HG03064 (cell line): Measurements from ENCODE around the gene SIGLEC12.

ENCODE experiments used
- ATAC-seq: cut with Tn5 transposase; IDR thresholded peaks from one replicate; pipeline ENCODE4 v1.9.1; 2021; ENCODE audit warnings: low read depth; ENCODE audit not compliant: unreplicated experiment

SIGLEC12 gene

DNA sequence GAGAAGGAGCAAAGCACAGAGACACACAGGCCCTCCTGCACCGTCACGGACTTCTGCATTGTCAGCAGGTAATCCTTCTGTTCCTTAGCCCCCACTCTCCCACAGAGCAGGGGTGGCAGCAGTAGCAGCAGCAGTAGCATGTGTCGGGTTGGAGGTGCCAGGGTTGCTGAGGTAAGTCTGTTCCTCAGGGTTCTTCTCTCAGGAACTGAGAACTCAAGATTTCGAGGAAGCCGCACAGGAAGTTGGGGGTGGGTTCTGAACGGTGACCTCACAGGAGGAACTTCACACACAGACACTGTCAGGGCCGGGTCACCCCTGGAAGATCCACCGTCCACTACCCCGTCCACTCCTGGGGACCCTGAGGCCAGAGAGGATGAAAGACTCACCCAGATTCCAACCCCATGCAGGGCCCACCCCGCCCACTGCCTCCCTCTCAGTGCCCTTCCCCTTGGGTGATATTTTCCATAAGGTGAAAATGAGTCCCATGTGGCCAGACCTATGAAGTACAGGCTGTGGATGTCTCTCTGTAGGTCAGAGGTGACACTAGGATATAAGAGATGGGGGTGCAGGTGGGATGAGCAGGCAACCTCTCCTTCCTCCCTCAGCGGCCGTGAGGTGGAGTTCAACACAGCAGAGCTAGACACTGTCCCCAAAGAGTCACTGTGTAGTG is at the start of gene SIGLEC12:
SIGLEC12 (minus strand) TSS at position 207 of the 670 bp plus-strand sequence; CDS start at position 140, 67 bp downstream.
- ATAC-seq, result no peak

DNA sequence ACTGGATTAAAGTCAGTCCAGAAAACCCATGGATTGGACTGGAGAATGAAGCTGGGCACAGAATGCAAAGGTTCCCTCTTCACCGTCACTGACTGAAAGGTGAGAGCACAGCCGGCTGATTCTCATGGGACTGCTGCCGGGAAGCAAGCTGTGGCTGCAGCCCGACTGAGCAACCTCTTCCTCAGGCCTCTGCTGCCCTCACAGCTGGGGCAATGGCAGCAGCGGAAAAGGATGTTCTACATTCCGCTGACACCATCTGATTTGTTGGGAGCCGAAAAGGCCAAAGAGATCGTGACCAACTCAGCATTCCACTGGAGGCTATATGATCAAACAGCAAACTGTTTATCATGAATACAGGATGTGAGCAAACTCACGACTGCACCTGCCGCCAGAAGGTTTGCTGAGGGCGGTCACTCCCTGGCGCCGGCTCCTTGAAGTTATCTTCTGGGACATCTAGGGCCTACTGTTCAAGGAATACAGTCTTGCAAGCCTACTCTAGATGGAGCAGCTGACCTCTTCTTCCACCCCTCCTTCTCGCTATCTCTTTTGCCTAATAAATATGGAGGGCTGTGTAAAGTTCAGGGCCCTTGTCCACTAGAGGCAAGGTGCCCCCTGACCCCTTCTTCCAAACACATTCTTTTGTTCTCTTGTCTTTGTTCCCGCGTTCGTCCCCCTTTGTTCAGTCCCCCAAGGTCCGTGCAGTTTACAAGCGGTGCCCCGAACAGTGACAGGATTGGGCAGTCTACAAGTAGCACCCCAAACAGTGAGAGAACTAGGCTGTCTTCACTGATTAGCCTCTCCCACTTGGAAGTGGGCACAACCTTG is 49.5 kb upstream of the SIGLEC12 start:
- no peak for ATAC-seq

DNA sequence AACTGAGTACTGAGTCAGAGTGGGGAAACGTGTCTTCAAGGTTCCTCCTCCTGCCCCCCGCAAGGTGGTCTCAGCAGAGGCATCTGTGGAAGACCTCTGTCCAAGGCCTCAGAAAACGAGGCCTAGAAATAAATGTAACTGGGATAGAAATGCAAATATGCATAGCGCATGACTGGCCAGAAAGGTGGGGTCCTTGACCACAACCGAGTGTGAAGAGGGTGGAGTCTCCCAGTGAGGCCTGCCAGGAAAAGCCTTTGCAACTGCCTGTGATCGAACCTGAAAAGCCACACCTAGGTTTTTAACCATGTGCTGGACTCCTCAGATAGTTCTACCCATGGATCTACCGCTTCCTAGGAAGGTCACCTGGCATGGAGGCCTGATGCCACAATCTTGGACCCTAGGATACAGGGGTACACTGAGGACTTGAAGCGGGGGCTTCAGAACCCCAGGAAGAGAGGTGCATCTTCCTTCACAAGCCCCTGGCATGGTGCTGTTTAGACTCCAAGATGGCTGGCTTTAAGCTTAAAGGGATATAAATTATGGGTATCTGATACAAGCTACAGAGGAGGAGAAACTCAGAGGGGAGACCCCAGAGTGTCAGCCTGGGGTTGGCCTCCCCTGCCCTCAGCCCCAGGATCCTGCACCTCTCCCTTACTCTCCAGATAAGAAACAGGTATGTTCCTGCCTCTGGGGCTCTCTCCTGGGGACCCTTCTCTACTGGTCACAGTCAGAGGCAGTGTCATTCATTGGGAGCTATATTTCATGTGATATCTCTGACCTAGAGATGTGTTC is 48.1 kb upstream of the SIGLEC12 start:
- no peak for ATAC-seq

DNA sequence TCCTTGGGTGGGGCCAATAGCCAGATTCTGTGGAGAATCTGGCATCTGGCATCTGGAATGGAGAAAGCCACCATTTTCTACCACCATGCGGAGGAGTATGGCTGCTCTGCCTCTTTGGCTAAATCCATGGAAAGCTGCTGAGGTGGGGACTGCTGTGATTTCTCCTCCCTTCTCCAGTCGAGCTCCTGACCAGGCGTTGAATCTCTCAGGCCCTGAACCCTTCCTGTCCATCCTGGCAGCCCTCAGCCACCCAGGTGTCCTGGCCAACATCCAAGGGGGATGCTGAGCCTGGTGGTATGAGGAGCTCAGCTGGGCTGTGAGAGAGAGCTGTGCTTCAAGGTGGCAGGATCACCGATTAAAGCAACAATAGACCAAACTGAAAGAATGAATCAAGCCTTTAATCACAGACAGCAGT is 47.3 kb upstream of the SIGLEC12 start:
- ATAC-seq, result no peak

DNA sequence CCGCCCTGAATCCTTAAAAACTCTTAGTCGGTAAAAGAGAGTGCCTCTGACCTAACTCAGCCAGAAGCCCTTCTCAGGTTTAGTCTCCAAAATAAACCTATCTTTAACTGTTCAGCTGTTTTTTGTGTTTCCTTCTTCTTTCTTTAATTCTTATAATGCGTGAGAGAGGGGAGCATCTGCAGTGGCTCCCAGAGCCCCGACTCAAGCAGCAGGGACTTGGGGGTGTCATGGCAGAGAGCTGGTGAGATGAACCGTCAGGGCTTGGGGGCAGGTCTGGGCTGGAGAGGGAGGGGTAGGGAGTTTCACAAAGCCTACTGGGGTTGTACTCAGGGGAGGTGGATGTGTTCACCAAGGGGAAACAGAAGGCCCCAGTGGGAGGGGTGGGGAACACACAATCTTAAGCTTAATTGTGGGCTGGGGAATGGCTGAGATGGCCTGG is 46.6 kb upstream of the SIGLEC12 start:
- no peak for ATAC-seq

DNA sequence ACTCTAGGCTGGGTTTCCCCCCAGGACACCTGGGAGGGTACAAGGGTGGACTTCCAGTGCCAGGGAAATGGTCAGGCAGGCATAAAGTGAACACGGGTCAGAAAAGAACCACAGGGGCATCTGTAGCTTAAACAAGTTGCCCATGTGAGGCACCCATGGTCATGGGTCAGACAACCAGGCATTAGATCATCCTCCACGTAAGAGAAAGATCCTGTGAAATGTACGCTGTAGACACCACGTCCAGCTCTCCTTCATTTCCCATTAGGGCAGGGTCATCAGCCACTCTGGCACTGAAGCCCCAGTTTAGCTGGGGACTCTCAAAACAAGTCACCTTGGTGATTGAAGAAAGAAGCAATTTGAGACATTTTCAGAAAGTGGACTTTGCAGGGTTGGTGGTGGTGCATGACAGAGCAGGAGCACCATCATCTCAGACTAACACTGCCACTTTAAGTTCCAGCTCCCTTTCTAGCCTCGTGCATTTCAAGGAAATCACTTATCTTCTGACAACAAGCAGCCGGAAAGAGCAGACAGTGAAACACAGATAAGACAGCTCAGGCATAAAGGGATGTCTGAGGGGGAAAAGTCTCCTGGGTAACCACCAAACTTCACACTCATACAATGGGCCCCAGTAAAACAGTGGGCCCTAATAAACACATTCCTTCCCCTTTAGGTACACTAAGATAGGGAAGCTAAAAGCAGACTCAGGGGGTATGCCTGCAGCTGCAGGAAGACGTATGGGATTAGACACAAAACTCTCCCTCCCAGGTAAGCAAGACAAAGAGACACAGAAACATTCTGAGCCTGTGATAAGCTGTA is 46.0 kb upstream of the SIGLEC12 start:
- ATAC-seq, result no peak

DNA sequence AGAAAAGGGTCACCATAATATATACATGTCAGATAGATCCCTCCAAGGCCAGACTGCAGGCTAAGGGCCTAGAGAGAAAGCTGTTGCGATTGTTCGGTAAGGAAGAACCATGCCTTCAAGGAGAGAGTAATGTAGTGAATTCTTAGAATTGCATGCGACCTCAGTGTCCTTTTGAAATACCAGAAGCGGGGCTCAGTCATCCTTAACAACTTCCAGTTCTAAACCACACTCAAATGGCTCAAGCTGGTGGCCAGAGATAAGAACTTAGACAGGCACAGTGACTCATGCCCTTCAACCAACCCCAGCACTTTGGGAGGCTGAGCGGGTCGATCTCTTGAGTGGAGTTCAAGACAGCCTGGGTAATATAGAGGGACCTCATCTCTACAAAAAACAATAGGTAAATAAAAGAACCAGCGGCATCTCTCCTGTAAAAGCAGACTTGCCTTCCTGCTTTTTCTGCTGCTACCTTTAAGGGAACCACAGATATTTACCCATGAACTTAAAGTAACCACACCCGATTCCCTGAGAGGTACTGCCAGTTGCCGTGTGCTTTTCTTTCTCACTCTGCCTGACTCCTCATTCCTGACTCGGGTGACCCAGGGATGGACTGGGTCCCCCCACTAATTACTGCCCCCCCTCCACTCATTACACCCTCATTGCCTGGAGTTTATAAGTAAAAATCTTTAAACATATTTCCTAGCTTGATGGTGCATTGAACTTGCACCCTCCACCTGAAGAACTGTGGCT is 45.2 kb upstream of the SIGLEC12 start:
- ATAC-seq, result no peak

DNA sequence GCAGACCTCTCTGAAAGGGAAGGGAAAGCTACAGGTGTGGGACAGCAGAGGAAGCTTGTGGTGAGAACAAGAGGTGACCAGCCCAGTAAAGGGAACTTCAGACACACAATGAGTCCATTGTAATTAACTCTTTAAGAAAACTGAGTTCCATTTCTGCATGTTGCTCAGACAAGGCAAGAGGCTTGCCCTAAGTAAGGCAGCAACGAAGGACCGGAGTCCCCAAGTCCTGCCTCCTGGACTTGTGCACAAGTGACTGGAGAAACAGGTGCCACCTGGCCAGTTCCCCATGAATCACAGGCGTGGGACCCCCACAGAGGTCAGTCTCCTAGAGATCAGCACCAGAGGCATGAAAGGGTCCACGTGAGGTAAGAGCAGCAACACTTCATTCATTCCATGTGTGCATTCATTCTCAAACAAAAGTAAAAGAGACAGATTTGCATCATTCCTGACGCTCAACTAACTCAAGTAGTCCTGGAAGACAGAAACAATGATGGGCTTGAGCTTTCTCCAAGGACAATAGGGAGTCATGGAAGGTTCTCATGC is 44.6 kb upstream of the SIGLEC12 start:
- ATAC-seq, result no peak

DNA sequence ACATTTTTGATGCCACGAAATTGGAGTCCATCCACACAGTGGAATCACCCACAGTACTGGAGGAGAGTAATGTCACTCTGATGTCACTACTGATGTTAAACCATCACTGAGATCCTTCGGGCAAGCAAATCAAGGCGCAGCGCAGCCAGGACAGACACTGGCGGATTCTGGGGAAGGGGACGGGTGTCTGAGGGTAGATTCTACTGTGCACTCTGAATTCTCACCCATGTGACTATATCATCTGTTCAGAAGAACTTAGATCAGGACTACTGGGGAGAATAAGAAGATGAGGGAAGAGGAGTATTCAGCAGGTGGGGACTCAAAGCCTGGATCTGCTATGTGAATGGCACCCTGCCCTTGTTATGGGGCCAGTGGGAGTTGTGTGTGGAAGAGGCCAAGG is 42.4 kb upstream of the SIGLEC12 start:
- no peak for ATAC-seq

DNA sequence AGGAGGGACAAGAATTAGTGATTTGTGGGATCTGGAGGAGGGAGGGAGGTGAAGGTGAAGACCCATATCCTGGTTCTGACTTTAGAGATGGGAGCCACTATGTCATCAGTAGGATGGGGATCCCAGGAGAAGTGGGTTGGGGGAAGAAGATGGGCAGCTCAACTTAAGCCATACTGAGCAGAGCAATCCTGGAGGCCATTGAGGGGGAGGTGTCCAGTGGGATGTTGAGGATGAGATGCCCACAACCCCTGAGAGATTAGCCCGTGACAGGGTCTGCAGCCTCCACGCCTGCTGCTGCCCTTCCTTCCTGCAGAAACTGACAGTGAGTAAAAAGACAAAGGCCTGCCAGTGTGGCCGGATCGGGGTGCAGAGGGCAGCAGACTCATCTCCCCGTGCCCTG is 41.1 kb upstream of the SIGLEC12 start:
- no peak for ATAC-seq

DNA sequence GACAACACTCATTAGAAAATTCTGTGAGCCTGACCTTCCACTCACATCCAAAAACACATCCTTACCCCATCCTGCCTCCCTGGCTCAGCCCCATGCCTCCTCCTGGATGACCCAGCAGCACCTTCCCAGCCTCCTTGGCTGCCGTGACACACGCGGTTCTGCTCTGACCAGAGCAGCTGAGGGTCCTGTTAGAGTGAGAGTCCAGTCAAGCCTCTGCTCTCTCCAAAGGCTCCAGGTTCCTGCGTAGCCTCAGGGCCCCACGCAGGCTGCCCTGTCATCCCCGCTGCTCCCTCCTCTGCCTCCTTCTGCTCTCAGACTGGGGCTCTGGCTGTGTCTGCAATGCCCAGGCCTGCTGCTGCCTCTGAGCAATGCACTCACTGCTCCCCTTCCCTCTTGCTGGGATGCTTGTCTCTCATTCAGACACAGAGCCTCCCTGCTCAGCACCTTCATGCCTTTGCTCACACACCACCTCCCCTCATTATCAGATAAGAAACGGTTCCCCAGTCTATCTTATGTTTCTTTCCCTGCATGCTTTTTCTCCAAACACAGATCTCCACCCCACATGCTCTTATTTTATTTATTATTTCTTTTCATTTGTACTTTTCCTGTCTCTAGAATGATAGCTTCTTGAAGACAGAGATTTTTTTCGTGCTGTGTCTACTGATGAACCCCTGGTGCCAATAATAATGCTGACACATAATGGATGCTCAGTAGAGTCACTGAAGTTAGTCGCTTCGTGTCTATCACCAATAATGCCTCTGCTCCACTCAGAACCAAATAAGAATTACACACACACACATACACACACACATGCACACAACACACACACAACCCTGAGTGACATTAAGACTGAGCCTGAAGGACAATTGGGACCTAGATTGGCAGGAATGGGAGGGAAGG is 40.1 kb upstream of the SIGLEC12 start:
- no peak for ATAC-seq

DNA sequence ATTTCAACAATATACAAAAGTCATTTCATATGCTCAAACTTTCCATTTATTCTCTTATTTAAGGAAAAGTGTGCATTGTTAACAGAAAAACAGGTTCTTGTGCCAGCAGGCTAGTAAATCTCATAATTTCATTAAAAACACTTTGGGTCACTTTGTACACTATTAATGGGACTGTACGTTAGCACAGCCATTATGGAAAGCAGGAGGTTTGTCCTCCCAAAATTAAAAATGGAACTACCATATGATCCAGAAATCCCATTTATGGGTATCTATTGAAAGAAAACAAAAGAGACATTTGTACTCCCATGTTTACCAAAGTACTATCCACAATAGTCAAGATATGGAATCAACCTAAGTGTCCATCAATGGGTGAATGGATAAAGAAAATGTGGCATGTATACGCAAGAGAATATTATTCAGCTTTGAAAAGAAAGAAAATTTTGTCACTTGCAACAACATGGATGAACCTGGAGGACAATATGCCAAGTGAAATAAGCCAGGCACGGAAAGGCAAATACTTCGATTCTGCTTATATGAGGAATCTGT is 38.3 kb upstream of the SIGLEC12 start:
- no peak for ATAC-seq

DNA sequence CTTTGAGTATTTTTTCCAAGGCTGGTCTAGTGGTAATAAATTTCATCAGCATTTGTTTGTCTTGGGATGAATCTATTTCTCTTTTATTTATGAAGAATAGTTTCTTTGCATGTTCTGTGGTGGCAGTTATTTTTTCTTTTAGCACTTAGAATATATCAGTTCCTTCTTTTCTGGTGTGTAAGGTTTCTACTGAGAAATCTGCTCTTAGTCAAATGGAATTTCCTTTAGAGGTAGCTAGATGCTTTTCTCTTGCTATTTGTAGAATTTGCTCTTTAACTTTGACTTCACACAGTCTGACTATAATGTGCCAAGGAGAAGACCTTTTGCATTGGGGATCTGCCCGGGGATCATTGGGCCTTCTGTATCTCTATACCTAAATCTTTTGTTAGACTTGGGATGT is 33.9 kb upstream of the SIGLEC12 start:
- no peak for ATAC-seq

DNA sequence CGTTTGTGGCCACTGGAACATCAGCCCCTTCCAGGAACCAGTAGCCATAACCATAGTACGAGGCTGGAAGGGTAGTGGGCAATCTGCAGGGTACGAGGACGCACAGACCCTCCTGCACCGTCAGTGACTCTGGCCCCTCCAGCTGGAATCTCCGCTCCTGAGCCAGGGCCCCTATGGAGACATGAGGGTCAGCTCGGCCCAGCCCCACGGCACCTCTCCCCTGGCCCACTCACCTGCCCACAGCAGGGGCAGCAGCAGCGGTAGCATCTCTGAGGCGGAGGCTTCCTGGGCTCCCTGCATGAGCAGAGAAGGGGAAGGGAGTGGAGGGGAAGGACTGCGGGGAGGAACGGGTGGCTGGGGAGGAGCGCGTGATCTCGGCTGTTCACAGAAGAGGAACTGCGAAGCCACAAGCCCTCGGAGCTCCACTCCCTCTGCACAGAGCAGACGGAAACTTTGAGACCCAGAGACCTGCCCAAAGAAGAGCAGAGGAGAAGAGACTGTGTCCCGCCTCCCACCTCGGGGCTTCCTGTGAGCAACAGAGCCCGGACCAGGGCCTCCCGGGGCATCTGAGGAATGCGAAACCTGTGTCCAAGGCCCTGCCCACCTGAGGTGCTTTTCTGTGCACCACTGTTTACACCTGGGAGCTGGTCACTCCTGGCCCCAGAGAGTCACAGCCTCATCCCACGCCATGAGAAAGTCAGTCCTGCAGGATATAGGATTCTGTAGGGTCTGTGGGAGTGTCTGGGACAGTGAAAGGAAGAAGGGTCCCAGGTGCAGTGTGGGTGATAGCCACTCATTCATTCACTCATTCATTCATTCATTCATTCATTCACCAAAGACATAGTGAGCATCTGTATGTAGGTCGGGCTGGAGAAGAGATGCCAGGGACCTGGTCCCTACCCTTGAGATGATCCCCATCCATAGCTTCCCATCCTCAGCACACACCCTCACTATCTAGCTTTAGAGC is 30.0 kb upstream of the SIGLEC12 start, which contains the start of gene SIGLEC6:
SIGLEC6 (minus strand) TSS at position 322 of the 967 bp plus-strand sequence; CDS start at position 300, 22 bp downstream.
- ATAC-seq, result no peak

DNA sequence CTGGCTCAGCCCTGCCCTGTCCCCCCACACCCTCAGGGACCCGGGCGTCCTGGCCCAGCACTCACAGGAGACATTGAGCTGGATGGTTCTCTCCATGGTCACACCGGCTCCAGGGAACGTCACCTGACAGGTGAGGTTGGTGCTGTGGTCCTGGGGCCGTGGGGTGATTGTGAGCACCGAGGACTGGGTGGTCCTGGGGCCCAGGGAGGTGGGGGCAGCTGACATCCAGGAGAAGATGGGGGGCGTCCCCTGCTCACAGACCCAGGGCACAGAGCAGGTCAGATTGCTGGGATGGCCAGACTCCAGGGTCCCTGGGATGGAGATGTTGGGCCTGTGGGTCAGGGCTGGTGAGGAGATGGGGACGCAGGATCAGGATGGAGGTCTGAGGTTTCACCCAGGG is 29.0 kb upstream of the SIGLEC12 start:
- no peak for ATAC-seq

DNA sequence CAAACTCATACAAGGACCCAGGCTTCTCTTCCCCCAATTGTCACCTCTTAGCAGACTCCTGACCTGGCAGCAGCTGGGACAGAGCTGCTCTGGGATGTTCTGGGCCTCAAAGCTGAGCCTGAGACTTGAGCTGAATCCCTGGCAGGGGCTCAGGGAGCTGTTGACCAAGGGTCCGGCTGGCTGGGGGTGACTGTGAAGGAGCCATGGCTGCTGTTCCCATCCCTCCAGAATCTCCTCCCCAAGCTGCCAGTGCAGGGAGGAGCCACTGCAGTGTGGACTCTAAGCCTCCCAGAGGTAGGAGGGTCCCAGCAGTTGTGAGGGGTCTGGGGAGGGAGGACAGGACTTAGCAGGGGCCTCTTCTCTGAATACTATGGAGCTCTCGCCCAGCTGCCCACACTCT is 27.7 kb upstream of the SIGLEC12 start:
- no peak for ATAC-seq

DNA sequence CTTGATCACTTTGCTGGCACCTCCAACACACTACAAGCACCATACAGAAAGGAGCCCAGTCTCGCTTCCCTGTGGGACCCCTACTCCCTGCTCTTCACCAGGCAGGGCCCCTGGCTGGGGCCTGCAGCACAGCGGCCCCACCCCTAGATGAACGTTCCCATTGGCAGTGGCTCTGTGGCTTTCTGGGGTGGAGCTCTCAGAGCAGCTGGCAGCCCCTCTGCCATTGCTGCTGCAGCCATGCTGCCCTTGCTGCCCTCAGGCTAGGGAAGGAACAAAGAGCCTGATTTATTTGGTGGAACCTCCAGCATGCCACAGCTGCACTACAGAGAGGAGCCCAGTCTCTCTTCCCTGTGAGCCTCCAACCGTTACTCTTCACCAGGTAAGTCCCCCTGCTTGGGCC is 24.1 kb upstream of the SIGLEC12 start:
- no peak for ATAC-seq
